HEK293T (cell line): Measurements from ENCODE around the gene ZNF341.
"Not testable (repeated sequence)": the region's sequence is repeated elsewhere in the genome, so short reads cannot be mapped to it uniquely, and the experiment has no call there.

ENCODE experiments used
- CTCF ChIA-PET: fragments of 350-600 bp; formaldehyde crosslinking; extraction: SDS; loops from one replicate; lab custom pipeline; 2021; ENCODE audit warnings: antibody characterized with exemption, inconsistent platforms; lab: Yijun Ruan, JAX
- POLR2A ChIA-PET: fragments of 350-600 bp; formaldehyde crosslinking; extraction: SDS; loops from one replicate; lab custom pipeline; 2020; ENCODE audit warnings: antibody characterized with exemption, inconsistent platforms; lab: Yijun Ruan, JAX
- DNase-seq: peaks from one replicate; pipeline ENCODE4 v3.0.0; 2012; ENCODE audit warnings: mixed read lengths; ENCODE audit errors: extremely low spot score
- ARNT ChIP-seq: fragments of 450-650 bp; IDR thresholded peaks from 2 replicates; pipeline ENCODE4 v1.6.1; 2017; ENCODE audit warnings: mild to moderate bottlenecking
- BHLHE40 ChIP-seq: fragments of 450-650 bp; IDR thresholded peaks from 2 replicates; pipeline ENCODE4 v1.6.1; 2016; ENCODE audit warnings: mild to moderate bottlenecking, moderate library complexity, borderline replicate concordance
- CTBP1 ChIP-seq: fragments of 450-650 bp; IDR thresholded peaks from 2 replicates; pipeline ENCODE4 v1.6.1; 2016; ENCODE audit warnings: borderline replicate concordance
- ELF4 ChIP-seq: fragments of 450-650 bp; IDR thresholded peaks from 2 replicates; pipeline ENCODE4 v1.6.1; 2017; ENCODE audit warnings: antibody characterized with exemption
- FOXA1 ChIP-seq: fragments of 450-650 bp; IDR thresholded peaks from 2 replicates; pipeline ENCODE4 v1.6.1; 2016; ENCODE audit warnings: mild to moderate bottlenecking
- FOXK2 ChIP-seq: fragments of 450-650 bp; IDR thresholded peaks from 2 replicates; pipeline ENCODE4 v1.6.1; 2016; ENCODE audit warnings: mild to moderate bottlenecking
- FOXM1 ChIP-seq: fragments of 450-650 bp; IDR thresholded peaks from 2 replicates; pipeline ENCODE4 v1.6.1; 2017; ENCODE audit warnings: mild to moderate bottlenecking, borderline replicate concordance
- HDGF ChIP-seq: fragments of 450-650 bp; IDR thresholded peaks from 2 replicates; pipeline ENCODE4 v1.6.1; 2017; ENCODE audit warnings: antibody characterized with exemption, borderline replicate concordance
- L3MBTL2 ChIP-seq: fragments of 450-650 bp; conservative IDR thresholded peaks from 2 replicates; pipeline ENCODE4 v1.6.1; 2016; ENCODE audit warnings: mild to moderate bottlenecking
- LEF1 ChIP-seq: fragments of 450-650 bp; IDR thresholded peaks from 2 replicates; pipeline ENCODE4 v1.6.1; 2017; ENCODE audit warnings: mild to moderate bottlenecking, borderline replicate concordance
- NFRKB ChIP-seq: fragments of 450-650 bp; IDR thresholded peaks from 2 replicates; pipeline ENCODE4 v1.6.1; 2016; ENCODE audit warnings: mild to moderate bottlenecking, moderate library complexity
- PKNOX1 ChIP-seq: fragments of 450-650 bp; IDR thresholded peaks from 2 replicates; pipeline ENCODE4 v1.6.1; 2016
- SP1 ChIP-seq: fragments of 450-650 bp; IDR thresholded peaks from 2 replicates; pipeline ENCODE4 v1.6.1; 2017
- SUZ12 ChIP-seq: fragments of 450-650 bp; IDR thresholded peaks from 2 replicates; pipeline ENCODE4 v1.6.1; 2016; ENCODE audit warnings: mild to moderate bottlenecking
- TARDBP ChIP-seq: fragments of 450-650 bp; IDR thresholded peaks from 2 replicates; pipeline ENCODE4 v1.6.1; 2016
- ZNF384 ChIP-seq: fragments of 450-650 bp; IDR thresholded peaks from 2 replicates; pipeline ENCODE4 v1.6.1; 2016

The ZNF341 gene

GRCh38 chr20:33693741-33694638 is 37.8 kb upstream of the ZNF341 start:
- TF ChIP-seq HDGF: no peak
- no peak for TF ChIP-seq FOXA1
- TF ChIP-seq ARNT: no peak
- no peak for TF ChIP-seq L3MBTL2
- no peak for TF ChIP-seq ELF4
- TF ChIP-seq LEF1: no peak
- no peak for TF ChIP-seq ZNF384
- TF ChIP-seq PKNOX1: no peak
- TF ChIP-seq SP1: no peak
- no peak for TF ChIP-seq CTBP1
- TF ChIP-seq SUZ12: no peak
- ChIA-PET POLR2A (interaction anchor here (1.0 to 1.6 kb wide), 3 partner anchors 9 to 26 kb away, joined by 3 to 7 read pairs (median 4); partner anchors contain the start of gene PXMP4), CTCF (interaction anchor here (0.8 to 1.1 kb wide), 2 partner anchors 10 to 27 kb away, joined by 3 read pairs; no protein-coding TSS in a partner anchor)
- DNase-seq: no peak

GRCh38 chr20:33694639-33695012 is 37.2 kb upstream of the ZNF341 start:
- no peak for DNase-seq
- ChIA-PET CTCF (interaction anchor here (0.8 kb wide), 1 partner anchor 9 kb away, joined by 3 read pairs; no protein-coding TSS in a partner anchor), POLR2A (interaction anchor here (1.0 to 1.6 kb wide), 3 partner anchors 9 to 25 kb away, joined by 3 to 7 read pairs (median 4); partner anchors contain the start of gene PXMP4)
- TF ChIP-seq ARNT (no peak), NFRKB (no peak), ELF4 (no peak), L3MBTL2 (no peak), FOXM1 (no peak), SUZ12 (no peak), FOXA1 (no peak)

- POLR2A ChIA-PET: no interaction called here
Measured at GRCh38 chr20:33696448-33696847, 35.3 kb upstream of the ZNF341 start.

GRCh38 chr20:33697129-33697528 is 34.7 kb upstream of the ZNF341 start:
- CTCF ChIA-PET: no interaction called here
- TF ChIP-seq ZNF384: no peak
- no peak for TF ChIP-seq TARDBP
- TF ChIP-seq ARNT: no peak
- no peak for TF ChIP-seq SP1
- TF ChIP-seq FOXK2: no peak
- no peak for TF ChIP-seq FOXA1
- TF ChIP-seq SUZ12: no peak
- no peak for TF ChIP-seq PKNOX1
- TF ChIP-seq ELF4: no peak
- no peak for TF ChIP-seq L3MBTL2
- TF ChIP-seq FOXM1: no peak
- TF ChIP-seq CTBP1: no peak
- no peak for TF ChIP-seq LEF1
- no peak for TF ChIP-seq NFRKB
- POLR2A ChIA-PET: no interaction called here
- DNase-seq: no peak

More at GRCh38 chr20:33696448-33696847, 35.3 kb upstream of the ZNF341 start:
- CTCF ChIA-PET: no interaction called here
- DNase-seq: no peak
- TF ChIP-seq NFRKB (no peak), CTBP1 (no peak), SUZ12 (no peak), BHLHE40 (no peak), FOXK2 (no peak), TARDBP (no peak), PKNOX1 (no peak), L3MBTL2 (no peak), ZNF384 (no peak), SP1 (no peak), FOXM1 (no peak)

GRCh38 chr20:33698966-33699365 is 32.8 kb upstream of the ZNF341 start:
- POLR2A ChIA-PET, DNase-seq, CTCF ChIA-PET: not testable (repeated sequence)

GRCh38 chr20:33700696-33701441 is 30.9 kb upstream of the ZNF341 start:
- POLR2A ChIA-PET, DNase-seq, CTCF ChIA-PET: not testable (repeated sequence)
